ENCODE measurements around the gene ZNF532. TPM values are rescaled to one million over a fixed set of nuclear protein-coding genes. Genes with fewer than 3 reads are reported as not detected.

Gene ZNF532, protein sequence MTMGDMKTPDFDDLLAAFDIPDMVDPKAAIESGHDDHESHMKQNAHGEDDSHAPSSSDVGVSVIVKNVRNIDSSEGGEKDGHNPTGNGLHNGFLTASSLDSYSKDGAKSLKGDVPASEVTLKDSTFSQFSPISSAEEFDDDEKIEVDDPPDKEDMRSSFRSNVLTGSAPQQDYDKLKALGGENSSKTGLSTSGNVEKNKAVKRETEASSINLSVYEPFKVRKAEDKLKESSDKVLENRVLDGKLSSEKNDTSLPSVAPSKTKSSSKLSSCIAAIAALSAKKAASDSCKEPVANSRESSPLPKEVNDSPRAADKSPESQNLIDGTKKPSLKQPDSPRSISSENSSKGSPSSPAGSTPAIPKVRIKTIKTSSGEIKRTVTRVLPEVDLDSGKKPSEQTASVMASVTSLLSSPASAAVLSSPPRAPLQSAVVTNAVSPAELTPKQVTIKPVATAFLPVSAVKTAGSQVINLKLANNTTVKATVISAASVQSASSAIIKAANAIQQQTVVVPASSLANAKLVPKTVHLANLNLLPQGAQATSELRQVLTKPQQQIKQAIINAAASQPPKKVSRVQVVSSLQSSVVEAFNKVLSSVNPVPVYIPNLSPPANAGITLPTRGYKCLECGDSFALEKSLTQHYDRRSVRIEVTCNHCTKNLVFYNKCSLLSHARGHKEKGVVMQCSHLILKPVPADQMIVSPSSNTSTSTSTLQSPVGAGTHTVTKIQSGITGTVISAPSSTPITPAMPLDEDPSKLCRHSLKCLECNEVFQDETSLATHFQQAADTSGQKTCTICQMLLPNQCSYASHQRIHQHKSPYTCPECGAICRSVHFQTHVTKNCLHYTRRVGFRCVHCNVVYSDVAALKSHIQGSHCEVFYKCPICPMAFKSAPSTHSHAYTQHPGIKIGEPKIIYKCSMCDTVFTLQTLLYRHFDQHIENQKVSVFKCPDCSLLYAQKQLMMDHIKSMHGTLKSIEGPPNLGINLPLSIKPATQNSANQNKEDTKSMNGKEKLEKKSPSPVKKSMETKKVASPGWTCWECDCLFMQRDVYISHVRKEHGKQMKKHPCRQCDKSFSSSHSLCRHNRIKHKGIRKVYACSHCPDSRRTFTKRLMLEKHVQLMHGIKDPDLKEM (N-terminal part only)
- total RNA-seq (2021) (19.1 and 21.1 TPM in 2 replicates), Bru-seq, nascent RNA (percentile 58 among the genes with signal in this experiment), BruChase-seq, experiment 1, labeled RNA remaining after a 2-hour chase (percentile 56 among the genes with signal in this experiment), BruChase-seq, experiment 2, labeled RNA remaining after a 6-hour chase (percentile 61 among the genes with signal in this experiment)
- long read RNA-seq, partial matches to known transcripts: 1 of 13 reads
- long read RNA-seq, other reads (novel, unspliced or antisense): 12 of 13 reads

GRCh38 chr18:58864146-58865032 is at the start of gene ZNF532:
Gene ZNF532 (plus strand): TSS chr18:58864877. CDS start in a region left out here.
- peaks cover 4% of the 10 kb centered on the region; the same call in 1 of the 2 replicates for H3K36me3 ChIP-seq (ENCODE audit: low read depth)
- intact Hi-C loops (cut with micrococcal nuclease; ENCODE audit: unreplicated experiment): no loop called here
- no peaks in the 10 kb centered on the region for H3K79me2 ChIP-seq (ENCODE audit: low read depth)

GRCh38 chr18:58819051-58819450 is 45.6 kb upstream of the ZNF532 start:
- TF ChIP-seq CTCF (conservative IDR thresholded peaks at IDR 0.05) (no peak), EZH2 (IDR thresholded peaks at IDR 0.05; ENCODE audit: low read depth) (no peak)
- Histone ChIP-seq H3K9me3 (ENCODE audit: insufficient read depth, low read depth) (no peaks in the 10 kb centered on the region), H3F3A (ENCODE audit: insufficient read depth, low read depth) (no peaks in the 10 kb centered on the region), H3K27ac (no peak overlapping the region), H3K36me3 (ENCODE audit: low read depth) (no peaks in the 10 kb centered on the region), H3K4me1 (replicated peaks; ENCODE audit: insufficient read depth) (no peaks in the 10 kb centered on the region; the same call in 1 of the 2 replicates), H3K4me3 (no peak overlapping the region), H2AFZ (no peak overlapping the region), H4K20me1 (ENCODE audit: insufficient read depth) (no peaks in the 10 kb centered on the region), H3K4me2 (no peak overlapping the region), H3K27me3 (ENCODE audit: insufficient read depth, low read depth) (no peaks in the 10 kb centered on the region), H3K9me2 (ENCODE audit: insufficient read depth) (no peaks in the 10 kb centered on the region), H3K79me2 (ENCODE audit: low read depth) (no peaks in the 10 kb centered on the region)
- ChIA-PET POLR2A (ENCODE audit: unreplicated experiment) (no interaction called here), CTCF (no interaction called here)
- no peak for DNase-seq
- intact Hi-C loops (cut with micrococcal nuclease; ENCODE audit: unreplicated experiment): no loop called here
- BruUV-seq (replicated peaks): no TSS peak

More at GRCh38 chr18:58864146-58865032, at the start of gene ZNF532:
- no peak for DNase-seq
- Histone ChIP-seq H3K4me1 (replicated peaks; ENCODE audit: insufficient read depth) (peaks cover 14% of the 10 kb centered on the region), H3K9me2 (ENCODE audit: insufficient read depth) (no peaks in the 10 kb centered on the region), H4K20me1 (ENCODE audit: insufficient read depth) (no peaks in the 10 kb centered on the region), H3K4me3 (peak within 1 kb of the TSS; percentile 49; the same call in 1 of the 2 replicates), H2AFZ (no peak within 1 kb of the TSS), H3K9me3 (ENCODE audit: insufficient read depth, low read depth) (no peaks in the 10 kb centered on the region), H3K4me2 (peak within 1 kb of the TSS; percentile 57; the same call in 1 of the 2 replicates), H3K27ac (no peak within 1 kb of the TSS), H3K27me3 (ENCODE audit: insufficient read depth, low read depth) (no peaks in the 10 kb centered on the region), H3F3A (ENCODE audit: insufficient read depth, low read depth) (peaks cover 8% of the 10 kb centered on the region; the same call in 1 of the 2 replicates)
- BruUV-seq (replicated peaks): no TSS peak
- POLR2A ChIA-PET (ENCODE audit: unreplicated experiment): no interaction called here
- CTCF ChIA-PET: no interaction called here
- no peak for TF ChIP-seq CTCF (conservative IDR thresholded peaks at IDR 0.05)
- TF ChIP-seq EZH2 (IDR thresholded peaks at IDR 0.05; ENCODE audit: low read depth): no peak
